Endothelial cell of umbilical vein (primary cell): ENCODE results near the gene LCN6. TPM values are rescaled to one million over a fixed set of nuclear protein-coding genes. Genes with fewer than 3 reads are reported as not detected.

Experiments used
- BruUV-seq: library from RNA; stranded (reverse); fragments of 400-500 nt; replicated peaks from 2 replicates; lab custom pipeline; 2021; lab: Mats Ljungman, UMichigan
- CTCF ChIA-PET: fragments of 300-600, 350-600 bp; sonication (Branson Sonifier 250); formaldehyde crosslinking; loops from one replicate; lab custom pipeline; 2021; ENCODE audit warnings: antibody characterized with exemption, inconsistent platforms; lab: Charles Lee
- POLR2A ChIA-PET: fragments of 300-600, 350-600 bp; sonication (Branson Sonifier 250); formaldehyde crosslinking; loops from one replicate; lab custom pipeline; 2021; ENCODE audit warnings: antibody characterized with exemption, inconsistent platforms; lab: Charles Lee
- DNase-seq: peaks from one replicate; pipeline ENCODE4 v3.0.0-alpha.2; 2011; ENCODE audit warnings: low read depth, low spot score
- FAIRE-seq: peaks from 2 replicates; lab custom pipeline; 2011; peaks lifted over from hg19 to GRCh38; lab: Jason Lieb, UNC
- H2AFZ ChIP-seq: 2 replicates; pipeline ENCODE4 v1.6.0; 2012; ENCODE audit warnings: low read depth, low read length, control low read depth, inconsistent platforms
- H3K27ac ChIP-seq: 2 replicates; pipeline ENCODE4 v1.5.1; 2011; ENCODE audit warnings: low read depth, mild to moderate bottlenecking, control low read depth, low read length, moderate library complexity; ENCODE audit not compliant: insufficient read depth
- H3K27me3 ChIP-seq, 2 experiments: 2 replicates each; pipeline versions ENCODE4 v1.6.0 to v1.6.1; 2011; ENCODE audit warnings: low read length in 2 of 2, mixed read lengths in 1 of 2; ENCODE audit not compliant: control insufficient read depth in 2 of 2, insufficient read depth in 2 of 2
- H3K36me3 ChIP-seq, 2 experiments: 2 replicates in 1 of 2; 3 replicates in 1 of 2; pipeline ENCODE4 v1.5.1; 2011; ENCODE audit warnings: low read length in 2 of 2, mild to moderate bottlenecking in 1 of 2, moderate library complexity in 1 of 2; ENCODE audit not compliant: control insufficient read depth in 2 of 2, insufficient read depth in 2 of 2; ENCODE audit errors: extremely low read depth in 1 of 2
- H3K4me1 ChIP-seq: 3 replicates; pipeline ENCODE4 v1.5.1; 2011; ENCODE audit warnings: mild to moderate bottlenecking, low read length; ENCODE audit not compliant: control insufficient read depth, insufficient read depth; ENCODE audit errors: extremely low read depth
- H3K4me2 ChIP-seq: 2 replicates; pipeline ENCODE4 v1.6.1; 2011; ENCODE audit warnings: low read length, control low read depth, mixed read lengths; ENCODE audit not compliant: insufficient read depth
- H3K4me3 ChIP-seq, 3 experiments: fragments of 200-600 bp in 1 of 3; sonication (generic), shearing (Covaris generic) in 1 of 3; replicated peaks in 1 of 3; 2 replicates each; pipeline ENCODE4 v1.5.1; 2011 to 2016; ENCODE audit warnings: control low read depth in 3 of 3, low read length in 3 of 3, mild to moderate bottlenecking in 2 of 3, inconsistent platforms in 1 of 3, low read depth in 1 of 3, moderate library complexity in 1 of 3; ENCODE audit not compliant: insufficient read depth in 1 of 3
- H3K79me2 ChIP-seq: 2 replicates; pipeline ENCODE4 v1.6.0; 2012; ENCODE audit warnings: low read length, inconsistent platforms; ENCODE audit not compliant: control insufficient read depth, insufficient read depth
- H3K9ac ChIP-seq: replicated peaks from 2 replicates; pipeline ENCODE3; 2011; ENCODE audit warnings: low read length, control low read depth; ENCODE audit not compliant: insufficient read depth; ENCODE audit errors: extremely low read depth
- H3K9me1 ChIP-seq: replicated peaks from 3 replicates; pipeline ENCODE4 v1.6.0; 2011; ENCODE audit warnings: mild to moderate bottlenecking, low read length; ENCODE audit not compliant: control insufficient read depth, insufficient read depth; ENCODE audit errors: extremely low read depth
- H3K9me3 ChIP-seq: replicated peaks from 2 replicates; pipeline ENCODE4 v1.5.1; 2012; ENCODE audit warnings: low read length, inconsistent platforms; ENCODE audit not compliant: control insufficient read depth, insufficient read depth
- H4K20me1 ChIP-seq: replicated peaks from 2 replicates; pipeline ENCODE3; 2011; ENCODE audit warnings: mild to moderate bottlenecking, low read length; ENCODE audit not compliant: control insufficient read depth, insufficient read depth; ENCODE audit errors: extremely low read depth
- CTCF ChIP-seq, 2 donors: IDR thresholded peaks; 1 replicate in 1 of 2; 2 replicates in 1 of 2; pipeline ENCODE4 v1.5.1; 2011; ENCODE audit warnings: low read length in 2 of 2, mild to moderate bottlenecking in 2 of 2, moderate library complexity in 2 of 2, control low read depth in 1 of 2, inconsistent platforms in 1 of 2, low read depth in 1 of 2; ENCODE audit not compliant: insufficient read depth in 1 of 2; ENCODE audit errors: extremely low read depth in 1 of 2
- EZH2 ChIP-seq: IDR thresholded peaks from 2 replicates; pipeline ENCODE4 v1.6.1; 2012; ENCODE audit warnings: borderline replicate concordance, low read depth, mild to moderate bottlenecking, moderate library complexity, low read length, inconsistent platforms; ENCODE audit not compliant: severe bottlenecking
- FOS ChIP-seq: IDR thresholded peaks from 2 replicates; pipeline ENCODE4 v1.6.1; 2011; ENCODE audit warnings: mild to moderate bottlenecking, low read length, moderate library complexity, borderline replicate concordance; ENCODE audit not compliant: insufficient read depth
- GATA2 ChIP-seq: IDR thresholded peaks from 2 replicates; pipeline ENCODE4 v1.7.0; 2011; ENCODE audit warnings: low read depth, mild to moderate bottlenecking, moderate library complexity, mixed read lengths, low read length; ENCODE audit not compliant: insufficient read length, insufficient read depth
- JUN ChIP-seq: IDR thresholded peaks from 2 replicates; pipeline ENCODE4 v1.6.1; 2011; ENCODE audit warnings: borderline replicate concordance, low read depth; ENCODE audit not compliant: insufficient read length, insufficient read depth
- MAX ChIP-seq: IDR thresholded peaks from 2 replicates; pipeline ENCODE4 v1.6.1; 2011; ENCODE audit not compliant: insufficient read depth, insufficient read length
- MYC ChIP-seq: IDR thresholded peaks from one replicate; pipeline ENCODE4 v1.6.1; 2011; ENCODE audit warnings: mild to moderate bottlenecking, low read depth, low read length
- POLR2A ChIP-seq: IDR thresholded peaks from 2 replicates; pipeline ENCODE4 v1.6.1; 2012; ENCODE audit warnings: low read depth, mild to moderate bottlenecking, control low read depth, low read length
- POLR2AphosphoS5 ChIP-seq: IDR thresholded peaks from 2 replicates; pipeline ENCODE4 v1.6.1; 2012; ENCODE audit warnings: low read depth, mild to moderate bottlenecking, control low read depth, low read length, moderate library complexity; ENCODE audit not compliant: insufficient read depth
- dilution Hi-C: fragments of 300-500 bp; cut with MboI; formaldehyde crosslinking; loops from one replicate; pipeline ENCODE4 v1.15.0; 2019; ENCODE audit warnings: low sequenced_read_pairs; ENCODE audit not compliant: extremely low pct_ligation_motif_present
- intact Hi-C: fragments of 100-400 bp; cut with micrococcal nuclease; formaldehyde crosslinking; loops from one replicate; pipeline ENCODE4 v1.10.0; 2022
- polyA plus RNA-seq, 4 experiments: library from polyadenylated mRNA; depleted of rRNA in 3 of 4; stranded (reverse) in 3 of 4; unstranded in 1 of 4; fragments of >200 nt; gene quantifications; 2 replicates each; pipeline versions ENCODE4 v1.2.1 to v1.2.3, GENCODE V29; 2011 to 2012; ENCODE audit warnings: missing spikeins in 1 of 4
- total RNA-seq: library from RNA; stranded (reverse); gene quantifications from 2 replicates; pipeline ENCODE4 v1.2.3, GENCODE V29; 2021

The LCN6 gene
- total and polyA plus RNA-seq, 2 donors (not counting 3 experiments of a cell fraction or from before 2014, with no cell fraction given), result 0.17 TPM; not detected in 1

GRCh38 chr9:136720898-136721338 lies 27.4 kb downstream of the LCN6 start:
- Histone ChIP-seq H2AFZ (no peak overlapping the region), H3K4me1 (peaks cover 63% of the 10 kb centered on the region), H3K36me3 (peaks cover 12 to 37% of the 10 kb centered on the region in 2 experiments), H3K9me1 (no peaks in the 10 kb centered on the region), H3K9me3 (no peaks in the 10 kb centered on the region), H3K27me3 (no peaks in the 10 kb centered on the region), H4K20me1 (no peaks in the 10 kb centered on the region), H3K4me2 (no peak overlapping the region), H3K27ac (peak overlapping the region; percentile 66), H3K4me3 (no peak overlapping the region), H3K9ac (peak overlapping the region; percentile 27), H3K79me2 (peaks cover 69% of the 10 kb centered on the region)
- POLR2A ChIA-PET, result interaction anchor here (0.5 to 3.6 kb wide), 3 partner anchors 7 to 83 kb away, joined by 3 to 20 read pairs (median 3); no protein-coding TSS in a partner anchor
- FAIRE-seq, result no peak
- CTCF ChIA-PET, result interaction anchor here (1.4 kb wide), 1 partner anchor 27 kb away, joined by 3 read pairs; no protein-coding TSS in a partner anchor
- TF ChIP-seq POLR2A (no peak), MYC (no peak), JUN (no peak), FOS (no peak), EZH2 (no peak), MAX (no peak), GATA2 (no peak), POLR2AphosphoS5 (no peak), CTCF (IDR thresholded peaks at IDR 0.05; ENCODE audit: extremely low read depth in 1 of 2, insufficient read depth in 1 of 2, low read depth in 1 of 2, low read length in 2 of 2) (no peak)
- dilution Hi-C loops (no loop called here), intact Hi-C loops (loop anchor here (1.0 kb wide), 1 partner anchor 8 kb away; no protein-coding TSS in a partner anchor)
- no peak for DNase-seq
- no TSS peak for BruUV-seq
